ENCODE data around the gene COL23A1.

DNA sequence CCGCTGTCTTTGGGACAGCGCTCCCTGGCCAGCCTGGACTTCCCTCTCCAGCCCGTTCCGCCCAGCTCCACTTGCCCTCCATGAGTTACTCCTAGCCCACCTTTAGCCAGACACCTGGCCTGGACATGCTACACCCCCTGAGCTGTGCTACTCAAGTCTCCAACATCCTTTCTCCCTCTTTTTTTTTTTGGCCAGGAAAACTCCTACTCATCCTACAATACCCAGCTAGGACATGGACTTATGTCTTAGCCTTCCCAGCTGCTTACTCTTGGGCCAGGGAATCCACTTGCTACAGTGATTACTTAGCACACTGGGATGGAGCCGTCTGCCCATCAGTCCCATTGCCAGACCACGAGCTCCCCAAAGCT, 264.9 kb downstream of the COL23A1 start:
- TF ChIP-seq, protein P1, sequence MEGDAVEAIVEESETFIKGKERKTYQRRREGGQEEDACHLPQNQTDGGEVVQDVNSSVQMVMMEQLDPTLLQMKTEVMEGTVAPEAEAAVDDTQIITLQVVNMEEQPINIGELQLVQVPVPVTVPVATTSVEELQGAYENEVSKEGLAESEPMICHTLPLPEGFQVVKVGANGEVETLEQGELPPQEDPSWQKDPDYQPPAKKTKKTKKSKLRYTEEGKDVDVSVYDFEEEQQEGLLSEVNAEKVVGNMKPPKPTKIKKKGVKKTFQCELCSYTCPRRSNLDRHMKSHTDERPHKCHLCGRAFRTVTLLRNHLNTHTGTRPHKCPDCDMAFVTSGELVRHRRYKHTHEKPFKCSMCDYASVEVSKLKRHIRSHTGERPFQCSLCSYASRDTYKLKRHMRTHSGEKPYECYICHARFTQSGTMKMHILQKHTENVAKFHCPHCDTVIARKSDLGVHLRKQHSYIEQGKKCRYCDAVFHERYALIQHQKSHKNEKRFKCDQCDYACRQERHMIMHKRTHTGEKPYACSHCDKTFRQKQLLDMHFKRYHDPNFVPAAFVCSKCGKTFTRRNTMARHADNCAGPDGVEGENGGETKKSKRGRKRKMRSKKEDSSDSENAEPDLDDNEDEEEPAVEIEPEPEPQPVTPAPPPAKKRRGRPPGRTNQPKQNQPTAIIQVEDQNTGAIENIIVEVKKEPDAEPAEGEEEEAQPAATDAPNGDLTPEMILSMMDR (conservative IDR thresholded peaks at IDR 0.05; ENCODE audit: low read depth, low read length), result no peak
- no peak for TF ChIP-seq EZH2 (IDR thresholded peaks at IDR 0.05; ENCODE audit: borderline replicate concordance, low read depth, low read length, poor library complexity, severe bottlenecking)
